ENCODE measurements around the gene THBS2. TPM values are rescaled to one million over a fixed set of nuclear protein-coding genes. Genes with fewer than 3 reads are reported as not detected.

Gene THBS2
- total RNA-seq, 1 experiment from 2014 or later = 0.39 TPM

GRCh38 chr6:169296170-169296569 lies 42.5 kb upstream of the THBS2 start:
- Histone ChIP-seq H3K9me3 (ENCODE audit: control insufficient read depth in 1 of 2, insufficient read depth in 1 of 2, low read depth in 1 of 2, low read length in 2 of 2) (no peaks in the 10 kb centered on the region; a peak in 1 of 4 replicates), H3K79me2 (ENCODE audit: insufficient read depth, low read length) (no peaks in the 10 kb centered on the region), H3K27ac (ENCODE audit: low read depth, low read length) (no peak overlapping the region), H2AFZ (ENCODE audit: low read depth, low read length, poor library complexity, severe bottlenecking) (no peak overlapping the region), H3K27me3 (ENCODE audit: insufficient read depth, low read length) (no peaks in the 10 kb centered on the region), H4K20me1 (ENCODE audit: insufficient read depth) (no peaks in the 10 kb centered on the region), H3K9ac (ENCODE audit: low read length) (no peak overlapping the region), H3K4me1 (ENCODE audit: control insufficient read depth in 1 of 2, insufficient read depth in 2 of 2, low read length in 2 of 2) (peaks cover 23 to 29% of the 10 kb centered on the region in 2 experiments), H3K9me2 (ENCODE audit: insufficient read depth) (no peaks in the 10 kb centered on the region), H3K4me2 (ENCODE audit: low read length) (no peak overlapping the region), H3K4me3 (replicated peaks in 1 of 2; ENCODE audit: low read depth in 1 of 2, low read length in 2 of 2) (no peak overlapping the region), H3K36me3 (ENCODE audit: control insufficient read depth in 1 of 2, insufficient read depth in 2 of 2, low read length in 2 of 2) (peaks cover 0 to 2% of the 10 kb centered on the region in 2 experiments; a peak in 1 of 4 replicates)
- no TSS peak for BruUV-seq (replicated peaks)
- intact Hi-C loops (cut with micrococcal nuclease) = no loop called here
- TF ChIP-seq MAX (IDR thresholded peaks at IDR 0.05) (no peak), YY1 (IDR thresholded peaks at IDR 0.05; ENCODE audit: extremely low read depth, insufficient replicate concordance, low read depth, low read length) (no peak), ZNF274 (IDR thresholded peaks at IDR 0.05; ENCODE audit: low read depth, low read length) (no peak), SIN3A (IDR thresholded peaks at IDR 0.05; ENCODE audit: low read depth) (no peak), FOSL1 (IDR thresholded peaks at IDR 0.05; ENCODE audit: low read depth) (no peak)
- ChIA-PET RAD21 (ENCODE audit: low non-redundant PET in 1 of 2, low total read pairs in 2 of 2, uncharacterized antibody in 2 of 2, unreplicated experiment in 2 of 2) (no interaction called here), CTCF (no interaction called here), POLR2A (no interaction called here)
- ATAC-seq = no peak
- DNase-seq (ENCODE audit: low read depth, low spot score) = no peak

GRCh38 chr6:169293196-169293595 lies 39.5 kb upstream of the THBS2 start:
- H3K36me3 ChIP-seq (ENCODE audit: control insufficient read depth in 1 of 2, insufficient read depth in 2 of 2, low read length in 2 of 2) = 0 out of 4 replicates have a peak, but pooled peaks cover 0 to 2% of the 10 kb centered on the region in 2 experiments
- H3K4me2 ChIP-seq (ENCODE audit: low read length) = peak overlapping the region; percentile 77
- no peaks in the 10 kb centered on the region for H3K79me2 ChIP-seq (ENCODE audit: insufficient read depth, low read length)
- H3K9me2 ChIP-seq (ENCODE audit: insufficient read depth) = no peaks in the 10 kb centered on the region
- intact Hi-C loops (cut with micrococcal nuclease) = no loop called here
- H3K27me3 ChIP-seq (ENCODE audit: insufficient read depth, low read length) = no peaks in the 10 kb centered on the region
- peak overlapping the region; percentile 84 for H3K27ac ChIP-seq (ENCODE audit: low read depth, low read length)
- no peak for TF ChIP-seq EGR1 (IDR thresholded peaks at IDR 0.05; ENCODE audit: low read depth)
- TF ChIP-seq SP1 (IDR thresholded peaks at IDR 0.05; ENCODE audit: low read depth) = no peak
- H3K9ac ChIP-seq (ENCODE audit: low read length) = no peak overlapping the region
- no peaks in the 10 kb centered on the region; a peak in 1 of 4 replicates for H3K9me3 ChIP-seq (ENCODE audit: control insufficient read depth in 1 of 2, insufficient read depth in 1 of 2, low read depth in 1 of 2, low read length in 2 of 2)
- H4K20me1 ChIP-seq (ENCODE audit: insufficient read depth) = no peaks in the 10 kb centered on the region
- CTCF ChIA-PET = no interaction called here
- no TSS peak for BruUV-seq (replicated peaks)
- POLR2A ChIA-PET = interaction anchor here (1.5 kb wide), 1 partner anchor 19 kb away, joined by 3 read pairs; no protein-coding TSS in a partner anchor
- peak overlapping the region in 1 of 2 experiments; percentile 44; a peak in 1 of 4 replicates for H3K4me3 ChIP-seq (replicated peaks in 1 of 2; ENCODE audit: low read depth in 1 of 2, low read length in 2 of 2)
- no peak for DNase-seq (ENCODE audit: low read depth, low spot score)
- peak overlapping the region; percentile 25 for H2AFZ ChIP-seq (ENCODE audit: low read depth, low read length, poor library complexity, severe bottlenecking)
- RAD21 ChIA-PET (ENCODE audit: low non-redundant PET in 1 of 2, low total read pairs in 2 of 2, uncharacterized antibody in 2 of 2, unreplicated experiment in 2 of 2) = no interaction called here
- no peak for ATAC-seq
- peaks cover 36 to 45% of the 10 kb centered on the region in 2 experiments for H3K4me1 ChIP-seq (ENCODE audit: control insufficient read depth in 1 of 2, insufficient read depth in 2 of 2, low read length in 2 of 2)

Data from HCT116 (cell line).